Astrocyte of the spinal cord (primary cell): Measurements from ENCODE around the gene SOX10.

ENCODE experiments used
- DNase-seq: peaks from one replicate; pipeline ENCODE4 v3.0.0; 2011; ENCODE audit warnings: low read depth, low spot score
- H3K4me3 ChIP-seq: 2 replicates; pipeline ENCODE4 v1.5.1; 2011; ENCODE audit warnings: low read depth, mild to moderate bottlenecking, low read length, moderate library complexity
- in situ Hi-C: cut with HindIII; loops from 2 replicates; pipeline ENCODE4 v1.10.0; 2017; ENCODE audit warnings: low sequenced_read_pairs
- TF ChIP-seq, protein P1 (sequence below): IDR thresholded peaks from 2 replicates; pipeline ENCODE4 v1.5.1; 2012; ENCODE audit warnings: low read depth, mild to moderate bottlenecking, low read length, inconsistent platforms

Gene SOX10

DNA sequence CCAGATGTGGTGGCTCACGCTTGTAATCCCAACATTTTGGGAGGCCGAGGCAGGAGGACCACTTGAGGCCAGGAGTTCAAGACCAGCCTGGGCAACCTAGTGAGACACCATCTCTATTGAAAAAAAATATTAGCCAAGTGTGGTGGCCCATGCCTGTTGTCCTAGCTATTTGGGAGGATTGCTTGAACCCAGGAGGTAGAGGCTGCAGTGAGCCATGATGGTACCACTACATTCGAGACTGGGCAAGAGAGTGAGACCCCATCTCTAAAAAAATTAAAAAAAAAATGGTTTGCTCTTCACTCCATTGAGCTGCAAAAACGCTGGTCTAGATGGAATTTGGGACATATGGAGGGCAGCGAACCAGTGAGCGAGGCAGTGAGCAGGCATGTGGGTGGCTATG is 21.6 kb upstream of the SOX10 start:
- TF ChIP-seq, protein P1, sequence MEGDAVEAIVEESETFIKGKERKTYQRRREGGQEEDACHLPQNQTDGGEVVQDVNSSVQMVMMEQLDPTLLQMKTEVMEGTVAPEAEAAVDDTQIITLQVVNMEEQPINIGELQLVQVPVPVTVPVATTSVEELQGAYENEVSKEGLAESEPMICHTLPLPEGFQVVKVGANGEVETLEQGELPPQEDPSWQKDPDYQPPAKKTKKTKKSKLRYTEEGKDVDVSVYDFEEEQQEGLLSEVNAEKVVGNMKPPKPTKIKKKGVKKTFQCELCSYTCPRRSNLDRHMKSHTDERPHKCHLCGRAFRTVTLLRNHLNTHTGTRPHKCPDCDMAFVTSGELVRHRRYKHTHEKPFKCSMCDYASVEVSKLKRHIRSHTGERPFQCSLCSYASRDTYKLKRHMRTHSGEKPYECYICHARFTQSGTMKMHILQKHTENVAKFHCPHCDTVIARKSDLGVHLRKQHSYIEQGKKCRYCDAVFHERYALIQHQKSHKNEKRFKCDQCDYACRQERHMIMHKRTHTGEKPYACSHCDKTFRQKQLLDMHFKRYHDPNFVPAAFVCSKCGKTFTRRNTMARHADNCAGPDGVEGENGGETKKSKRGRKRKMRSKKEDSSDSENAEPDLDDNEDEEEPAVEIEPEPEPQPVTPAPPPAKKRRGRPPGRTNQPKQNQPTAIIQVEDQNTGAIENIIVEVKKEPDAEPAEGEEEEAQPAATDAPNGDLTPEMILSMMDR, result no peak
- no peak overlapping the region for H3K4me3 ChIP-seq
- in situ Hi-C loops, result no loop called here

DNA sequence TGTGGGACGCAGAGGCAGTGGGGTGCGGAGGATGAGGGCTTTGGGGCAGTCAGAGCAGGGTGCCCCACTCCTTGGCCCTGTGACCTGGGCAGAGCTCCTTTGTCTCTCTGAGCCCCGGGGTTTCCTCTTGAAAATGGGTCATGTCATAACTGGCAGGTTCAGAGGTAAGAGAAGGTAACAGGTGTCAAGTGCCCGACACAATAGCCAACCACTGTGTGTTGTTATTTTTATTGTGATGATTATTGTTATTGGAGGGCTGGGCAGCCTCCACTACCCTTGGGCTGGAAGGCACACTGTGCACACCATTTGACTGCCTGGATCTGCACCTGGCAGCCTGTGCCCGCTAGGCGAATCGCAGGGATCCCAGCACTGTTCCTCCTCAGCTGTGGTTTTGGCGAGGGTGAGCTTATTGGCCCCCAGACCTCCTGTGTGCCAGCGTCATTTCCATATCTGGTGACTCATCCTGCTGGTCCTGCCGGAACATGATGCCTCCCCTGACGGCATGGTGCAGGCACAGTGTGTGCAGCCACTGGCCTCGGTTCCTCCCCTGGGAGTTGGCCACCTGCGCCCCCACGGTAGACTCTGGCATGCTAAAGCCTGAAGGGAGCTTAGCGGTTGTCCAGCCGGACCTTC is 15.4 kb upstream of the SOX10 start:
- DNase-seq, result peak; percentile 73
- H3K4me3 ChIP-seq, result no peak overlapping the region
- in situ Hi-C loops, result no loop called here
- TF ChIP-seq, protein P1, result no peak

More for the DNA sequence above, 21.6 kb upstream of the SOX10 start:
- no peak for DNase-seq

DNA sequence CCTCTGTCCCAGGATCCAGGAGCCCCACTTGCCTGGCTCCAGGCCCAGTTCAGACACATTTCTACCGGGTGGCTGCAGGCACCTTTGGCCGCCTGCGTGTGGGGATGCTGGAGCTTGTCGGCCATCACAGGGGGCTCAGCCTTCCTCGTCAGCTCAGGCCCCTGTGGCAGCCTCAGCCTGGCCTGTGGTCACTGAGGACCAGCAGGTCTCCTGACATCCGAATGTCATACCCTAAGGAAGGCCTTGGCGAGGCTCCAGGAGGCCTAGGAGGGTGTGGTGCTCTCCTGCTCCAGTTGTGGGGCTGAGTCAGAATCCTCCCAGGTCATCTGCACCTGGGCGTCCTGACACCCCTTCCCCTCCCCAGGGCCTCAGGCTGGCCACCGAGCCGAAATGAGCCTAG is 14.9 kb upstream of the SOX10 start:
- in situ Hi-C loops, result no loop called here
- no peak for DNase-seq
- TF ChIP-seq, protein P1, result no peak
- no peak overlapping the region for H3K4me3 ChIP-seq

DNA sequence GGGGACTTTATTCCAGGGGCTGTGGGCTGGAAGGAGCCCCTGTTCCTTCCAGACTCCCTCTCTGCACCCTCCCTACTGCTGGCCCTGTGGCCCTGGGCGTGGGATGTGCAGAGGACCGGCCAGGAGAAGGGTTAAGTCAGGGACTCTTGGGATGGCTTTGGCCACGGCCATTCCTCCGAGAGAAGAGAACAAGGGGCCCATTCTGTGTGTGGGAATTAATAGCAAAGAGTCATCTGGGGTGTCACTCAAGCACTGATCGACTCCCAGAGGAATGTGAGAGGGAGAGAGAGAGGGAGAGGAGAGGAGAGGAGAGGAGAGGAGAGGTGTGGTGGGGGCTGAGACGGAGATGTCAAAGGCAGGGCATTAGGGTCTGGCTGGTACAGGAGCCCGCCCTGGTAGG is 14.2 kb upstream of the SOX10 start:
- DNase-seq, result no peak
- in situ Hi-C loops, result no loop called here

DNA sequence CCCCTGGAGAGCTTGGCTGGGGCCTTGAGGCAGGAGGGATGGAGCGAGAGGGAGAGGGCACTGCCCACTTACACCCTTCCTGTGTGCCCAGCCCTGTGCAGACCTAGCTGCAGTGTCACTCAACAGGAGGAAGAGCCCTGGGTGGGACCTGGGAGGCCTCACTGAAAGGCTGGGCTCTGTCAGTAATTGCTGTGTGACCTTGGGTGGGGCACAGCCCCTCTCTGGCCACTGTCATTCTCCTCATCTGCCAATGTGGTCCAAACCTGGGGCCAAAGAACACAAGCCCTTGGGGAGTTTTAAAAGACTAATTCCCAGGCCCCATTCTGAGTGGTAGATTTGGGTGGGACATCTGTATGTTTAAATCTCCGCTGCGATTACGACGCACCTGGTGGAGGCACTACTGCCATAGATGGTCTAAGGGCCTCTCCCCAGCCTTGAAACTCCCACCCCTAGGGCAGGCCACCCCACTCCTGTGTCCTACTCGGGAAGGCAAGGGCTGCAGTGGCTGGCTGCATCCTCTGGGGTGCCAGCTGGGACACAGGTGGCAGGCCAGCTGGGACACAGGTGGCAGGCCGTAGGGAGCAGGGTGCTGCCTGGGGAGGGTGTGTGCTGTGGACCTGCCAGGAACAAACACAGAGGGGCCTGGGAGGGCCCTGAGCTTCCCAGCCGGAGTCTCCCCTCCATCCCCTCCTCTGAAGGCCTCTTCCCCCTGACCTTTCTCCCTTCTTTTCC is 12.3 kb upstream of the SOX10 start:
- DNase-seq, result no peak
- in situ Hi-C loops, result no loop called here
- TF ChIP-seq, protein P1, result no peak
- no peak overlapping the region for H3K4me3 ChIP-seq

More for the DNA sequence above, 14.2 kb upstream of the SOX10 start:
- H3K4me3 ChIP-seq, result no peak overlapping the region
- TF ChIP-seq, protein P1, result no peak

DNA sequence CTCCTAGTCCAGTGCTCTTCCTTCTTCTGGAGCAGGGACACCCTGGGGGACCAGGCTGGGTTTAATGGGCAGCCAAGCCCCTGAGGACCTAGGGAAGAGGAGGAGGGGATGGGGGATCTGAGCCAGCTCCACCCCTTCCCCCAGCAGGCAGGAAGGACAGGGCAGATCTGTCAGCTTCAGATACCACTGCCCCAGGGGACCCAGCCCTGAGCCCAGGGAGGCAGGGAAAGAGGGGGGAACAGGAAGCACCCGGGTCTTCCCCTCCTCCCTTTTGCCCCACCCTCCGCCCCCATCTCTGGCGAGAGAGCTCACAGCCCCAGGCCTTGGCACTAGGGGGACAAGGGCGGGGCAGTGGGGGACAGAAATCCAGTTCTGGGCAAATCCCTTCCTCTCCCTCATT is 11.7 kb upstream of the SOX10 start:
- no peak for DNase-seq
- no peak overlapping the region for H3K4me3 ChIP-seq

More for the DNA sequence above, 11.7 kb upstream of the SOX10 start:
- in situ Hi-C loops, result no loop called here
- TF ChIP-seq, protein P1, result no peak
